Coronary artery (tissue), 2 donors: ENCODE data around the gene YBX2.

Source experiments
- DNase-seq: peaks from one replicate; pipeline ENCODE4 v3.0.0-alpha.2; 2017; ENCODE audit warnings: low spot score
- H3K27ac ChIP-seq, 2 donors: fragments of 200-600 bp; sonication (generic); one replicate each; pipeline ENCODE4 v1.5.1; 2016 to 2019
- H3K4me3 ChIP-seq: fragments of 200-600 bp; sonication (generic); 2 replicates; pipeline ENCODE4 v1.5.1; 2016; ENCODE audit warnings: mild to moderate bottlenecking, moderate library complexity
- TF ChIP-seq, protein P1 (sequence below): fragments of 200-600 bp; sonication (generic); IDR thresholded peaks from one replicate; pipeline ENCODE4 v1.5.1; 2019; ENCODE audit warnings: antibody characterized with exemption

The YBX2 gene

DNA sequence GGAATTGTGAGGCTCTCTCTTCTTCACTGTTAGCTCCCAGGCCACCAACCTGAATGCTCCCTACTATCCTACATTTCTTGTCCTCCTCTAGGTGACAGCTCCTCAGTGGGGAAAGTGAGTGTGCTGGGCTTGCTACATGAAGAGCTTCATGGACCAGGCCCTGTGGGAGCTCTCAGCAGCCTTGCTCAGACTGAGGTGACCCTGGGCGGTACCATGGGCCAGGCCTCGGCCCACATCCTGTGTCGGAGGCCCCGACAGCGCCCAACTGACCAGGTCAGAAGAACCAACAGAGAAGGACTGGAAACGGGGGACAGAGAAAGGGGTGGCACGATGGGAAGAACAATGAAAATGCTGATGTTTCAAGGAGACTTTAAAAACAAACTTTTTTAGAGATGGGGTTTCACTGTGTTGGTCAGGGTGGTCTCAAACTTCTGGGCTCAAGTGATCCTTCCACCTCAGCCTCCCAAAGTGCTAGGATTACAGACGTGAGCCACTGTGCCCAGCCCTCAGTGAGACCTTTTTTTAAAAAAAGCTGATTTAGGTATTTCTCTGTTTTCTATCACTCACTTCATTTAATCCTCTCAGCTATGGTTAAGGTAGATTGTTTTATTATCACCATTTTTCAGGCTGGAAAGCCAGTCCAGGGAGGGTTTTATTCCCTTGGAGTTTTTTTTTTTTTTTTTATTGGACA, 37.5 kb downstream of the YBX2 start:
- DNase-seq = no peak
- Histone ChIP-seq H3K27ac (no peak overlapping the region), H3K4me3 (no peak overlapping the region)
- TF ChIP-seq, protein P1, sequence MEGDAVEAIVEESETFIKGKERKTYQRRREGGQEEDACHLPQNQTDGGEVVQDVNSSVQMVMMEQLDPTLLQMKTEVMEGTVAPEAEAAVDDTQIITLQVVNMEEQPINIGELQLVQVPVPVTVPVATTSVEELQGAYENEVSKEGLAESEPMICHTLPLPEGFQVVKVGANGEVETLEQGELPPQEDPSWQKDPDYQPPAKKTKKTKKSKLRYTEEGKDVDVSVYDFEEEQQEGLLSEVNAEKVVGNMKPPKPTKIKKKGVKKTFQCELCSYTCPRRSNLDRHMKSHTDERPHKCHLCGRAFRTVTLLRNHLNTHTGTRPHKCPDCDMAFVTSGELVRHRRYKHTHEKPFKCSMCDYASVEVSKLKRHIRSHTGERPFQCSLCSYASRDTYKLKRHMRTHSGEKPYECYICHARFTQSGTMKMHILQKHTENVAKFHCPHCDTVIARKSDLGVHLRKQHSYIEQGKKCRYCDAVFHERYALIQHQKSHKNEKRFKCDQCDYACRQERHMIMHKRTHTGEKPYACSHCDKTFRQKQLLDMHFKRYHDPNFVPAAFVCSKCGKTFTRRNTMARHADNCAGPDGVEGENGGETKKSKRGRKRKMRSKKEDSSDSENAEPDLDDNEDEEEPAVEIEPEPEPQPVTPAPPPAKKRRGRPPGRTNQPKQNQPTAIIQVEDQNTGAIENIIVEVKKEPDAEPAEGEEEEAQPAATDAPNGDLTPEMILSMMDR = no peak

DNA sequence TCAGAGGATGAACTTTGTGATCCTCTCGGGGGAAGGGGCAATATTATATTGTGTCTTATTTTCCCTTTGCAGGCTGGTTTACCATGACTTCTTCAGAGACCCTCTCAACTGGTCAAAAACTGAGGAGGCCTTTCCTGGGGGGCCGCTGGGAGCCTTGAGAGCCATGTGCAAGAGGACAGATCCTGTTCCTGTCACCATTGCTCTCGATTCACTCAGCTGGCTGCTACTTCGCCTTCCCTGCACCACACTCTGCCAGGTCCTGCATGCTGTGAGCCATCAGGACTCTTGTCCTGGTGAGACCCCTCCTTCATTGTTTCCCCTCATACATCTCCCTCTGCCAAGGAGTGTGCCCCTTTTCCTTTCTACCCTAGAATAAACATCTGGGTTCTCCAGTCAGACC, 39.9 kb downstream of the YBX2 start:
- Histone ChIP-seq H3K27ac (no peak overlapping the region), H3K4me3 (no peak overlapping the region)
- DNase-seq = no peak
- TF ChIP-seq, protein P1 = no peak

DNA sequence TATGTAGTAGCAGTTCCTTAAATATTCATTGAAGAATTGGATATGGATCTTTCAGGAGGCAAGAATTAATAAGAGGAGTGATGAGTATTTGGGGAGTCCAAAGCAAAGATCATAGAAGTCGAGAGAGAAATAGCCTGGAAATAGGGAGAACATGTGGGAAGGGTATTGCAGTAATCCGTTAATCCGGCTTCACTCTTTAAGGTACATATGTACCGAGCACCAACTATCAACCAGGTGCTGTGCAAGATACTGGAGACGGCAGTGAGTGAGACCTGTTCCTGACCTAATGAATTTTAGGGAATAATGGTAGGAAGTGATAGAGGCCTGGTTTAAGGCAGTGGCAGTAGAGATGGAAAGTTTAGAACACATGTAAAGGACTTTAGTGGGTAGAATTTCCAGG, 41.4 kb downstream of the YBX2 start:
- TF ChIP-seq, protein P1 = no peak
- Histone ChIP-seq H3K27ac (peak overlapping the region; percentile 99), H3K4me3 (peak overlapping the region; percentile 95)
- no peak for DNase-seq

DNA sequence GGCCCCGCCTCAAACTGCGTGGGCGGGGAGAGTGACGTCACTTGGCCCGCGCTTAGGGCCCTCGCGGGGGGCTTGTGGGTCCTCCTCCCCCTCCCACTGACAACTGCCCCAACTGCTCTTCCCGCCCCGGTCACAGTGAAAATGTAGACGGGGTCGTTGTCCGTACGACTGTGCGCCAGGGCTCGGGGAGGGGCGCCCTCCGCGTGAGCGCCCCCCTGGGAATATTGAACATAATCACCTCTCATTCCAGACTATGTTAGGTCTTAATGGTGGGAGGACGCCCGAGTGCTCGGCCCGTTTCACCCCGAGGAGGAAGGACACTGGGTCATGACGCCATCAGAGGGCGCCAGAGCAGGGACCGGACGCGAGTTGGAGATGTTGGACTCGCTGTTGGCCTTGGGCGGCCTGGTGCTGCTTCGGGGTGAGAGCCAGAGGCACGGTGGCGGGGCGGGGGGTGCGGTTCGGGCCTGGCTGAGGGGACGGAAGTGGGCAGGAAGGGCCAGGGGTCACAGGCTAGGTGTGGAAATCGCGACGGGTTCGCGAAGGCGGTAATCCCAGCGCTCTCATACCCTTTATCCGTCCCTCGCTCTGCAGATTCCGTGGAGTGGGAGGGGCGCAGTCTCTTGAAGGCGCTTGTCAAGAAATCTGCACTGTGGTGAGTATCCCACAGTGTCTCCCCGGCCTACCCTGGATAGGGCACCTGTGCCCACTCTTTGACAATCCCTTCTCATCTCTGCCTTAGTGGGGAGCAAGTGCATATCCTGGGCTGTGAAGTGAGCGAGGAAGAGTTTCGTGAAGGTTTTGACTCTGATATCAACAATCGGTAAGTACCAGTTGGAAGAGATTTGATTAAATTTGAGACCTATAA, 42.0 kb downstream of the YBX2 start, which contains the start of gene ELP5:
Gene ELP5 (plus strand): TSS at position 40 of the 868 bp plus-strand sequence. CDS start 336 bp downstream, at position 376.
- H3K4me3 ChIP-seq = peak within 1 kb of the TSS; percentile 95
- TF ChIP-seq, protein P1 = no peak

DNA sequence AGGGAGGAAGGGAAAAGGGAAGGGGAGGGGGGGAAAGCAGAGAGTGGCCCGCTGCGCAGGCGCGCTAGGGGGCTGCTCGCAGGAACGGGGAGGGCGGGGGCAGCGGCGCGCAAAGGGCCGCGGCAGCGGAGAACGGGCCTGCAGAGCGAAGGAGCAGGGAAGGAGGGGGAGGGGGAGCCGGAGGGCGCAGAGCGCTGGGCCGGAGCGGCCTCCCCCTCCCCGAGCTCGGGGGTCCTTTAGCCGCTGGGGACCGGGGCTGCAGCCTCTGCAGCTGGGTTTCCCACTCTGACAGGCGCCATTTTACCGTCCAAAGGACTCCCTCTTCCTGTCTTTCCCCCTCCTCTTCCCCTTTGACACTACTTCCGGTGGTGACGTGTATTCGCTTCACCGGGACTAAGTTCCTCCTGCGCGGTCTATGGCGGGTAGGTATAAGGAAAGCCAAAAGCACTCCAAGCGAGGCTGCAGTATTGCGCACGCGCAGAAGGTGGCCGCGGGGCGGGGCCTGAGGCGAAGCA, 42.7 kb downstream of the YBX2 start, which contains the start of gene CTDNEP1:
Gene CTDNEP1 (minus strand): TSS at position 74 of the 515 bp plus-strand sequence. CDS start 438 bp downstream, outside the sequence.
- TF ChIP-seq, protein P1 = no peak
- H3K4me3 ChIP-seq = peak within 1 kb of the TSS; percentile 95
- no peak for DNase-seq

More for the DNA sequence above, 42.0 kb downstream of the YBX2 start, which contains the start of gene ELP5:
- DNase-seq = peak; percentile 99
- peak within 1 kb of the TSS; percentile 99 for H3K27ac ChIP-seq

DNA sequence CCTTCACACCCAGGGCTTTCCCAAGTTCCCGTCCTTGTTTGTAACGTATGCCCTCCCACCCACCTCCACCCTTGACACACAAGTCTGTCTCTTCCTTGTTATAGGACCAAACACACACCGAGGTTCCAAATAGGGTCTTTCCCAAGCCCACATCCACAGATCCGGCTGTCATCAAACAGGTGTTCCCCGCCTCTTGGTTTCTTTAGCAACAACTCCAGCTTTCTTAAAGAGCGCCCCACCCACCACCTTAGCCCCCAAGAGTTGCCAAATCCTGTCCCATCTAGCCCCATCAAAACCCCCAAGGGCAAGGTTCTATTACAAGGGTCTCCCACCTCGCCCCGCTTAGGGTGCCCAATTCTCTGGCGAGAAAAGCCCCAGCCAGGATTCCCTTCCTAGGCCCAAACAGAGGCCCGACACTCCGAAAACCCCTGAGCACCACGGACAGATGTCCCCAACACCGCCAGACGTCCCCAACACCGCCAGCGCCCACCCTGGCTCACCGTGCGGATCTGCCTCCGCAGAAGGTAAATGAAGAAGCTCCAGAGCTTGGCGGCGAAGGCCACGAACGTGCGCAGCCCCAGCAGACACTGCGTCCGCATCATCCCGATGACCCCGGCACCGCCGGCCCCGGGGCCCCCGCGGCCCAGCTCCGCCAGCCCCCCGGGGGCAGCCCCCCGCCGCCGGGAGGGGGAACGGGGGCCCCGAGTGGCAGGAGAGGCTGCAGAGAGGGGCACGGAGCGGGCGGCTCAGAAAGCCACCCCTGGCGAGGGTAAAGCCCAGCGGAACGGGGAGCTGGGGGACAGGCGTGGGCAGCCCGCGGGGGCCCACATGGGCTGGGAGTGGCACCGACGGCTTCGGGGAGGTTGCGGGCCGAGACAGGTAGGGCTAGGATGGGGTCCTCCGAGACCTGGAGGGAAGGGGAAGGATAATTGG, 43.5 kb downstream of the YBX2 start:
- TF ChIP-seq, protein P1 = no peak
- H3K27ac ChIP-seq = peak overlapping the region; percentile 99
- peak overlapping the region; percentile 95 for H3K4me3 ChIP-seq
- DNase-seq = no peak

More for the DNA sequence above, 42.7 kb downstream of the YBX2 start, which contains the start of gene CTDNEP1:
- peak within 1 kb of the TSS; percentile 99 for H3K27ac ChIP-seq
